ENCODE results near the gene LTB4R. TPM values are rescaled to one million over a fixed set of nuclear protein-coding genes. Genes with fewer than 3 reads are reported as not detected.

The LTB4R gene
- total and polyA plus RNA-seq, 9 of the 15 experiments (the other 6 are each of a cell fraction or from before 2014, with no cell fraction given): 0.38 to 10.5 (median 2.8) TPM

DNA sequence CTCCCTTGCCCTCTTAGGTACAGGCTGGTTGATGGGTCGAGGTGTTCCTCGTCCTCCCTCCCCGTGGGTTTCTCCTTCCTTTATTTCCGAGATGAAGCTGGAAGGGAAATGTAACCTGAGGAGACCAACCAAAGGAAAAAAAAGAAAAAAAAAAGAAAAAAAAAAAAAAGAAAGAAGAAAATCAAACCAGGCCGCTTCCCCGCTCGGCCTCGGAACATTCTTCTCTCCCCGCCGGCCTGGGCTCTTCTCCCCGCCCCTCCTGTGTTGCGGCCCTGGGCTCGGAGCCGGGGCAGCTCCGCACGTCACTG is 55.1 kb downstream of the LTB4R start:
- ChIA-PET POLR2A (interaction anchor here (0.6 to 1.2 kb wide), 3 partner anchors 11 to 27 kb away, joined by 3 to 4 read pairs (median 4); partner anchors contain the start of gene RIPK3), CTCF (ENCODE audit: low intra/inter-chr PET ratio) (no interaction called here)
- no peaks in the 10 kb centered on the region for H3K79me2 ChIP-seq (ENCODE audit: control insufficient read depth, insufficient read depth, low read length)
- peak overlapping the region; percentile 58 for H3K4me2 ChIP-seq (ENCODE audit: insufficient read depth, low read length)
- TF ChIP-seq ZBTB12 (CRISPR knock-in tag; IDR thresholded peaks at IDR 0.05): no peak
- TF ChIP-seq TRIM28 (IDR thresholded peaks at IDR 0.05): no peak
- TF ChIP-seq, protein P1, sequence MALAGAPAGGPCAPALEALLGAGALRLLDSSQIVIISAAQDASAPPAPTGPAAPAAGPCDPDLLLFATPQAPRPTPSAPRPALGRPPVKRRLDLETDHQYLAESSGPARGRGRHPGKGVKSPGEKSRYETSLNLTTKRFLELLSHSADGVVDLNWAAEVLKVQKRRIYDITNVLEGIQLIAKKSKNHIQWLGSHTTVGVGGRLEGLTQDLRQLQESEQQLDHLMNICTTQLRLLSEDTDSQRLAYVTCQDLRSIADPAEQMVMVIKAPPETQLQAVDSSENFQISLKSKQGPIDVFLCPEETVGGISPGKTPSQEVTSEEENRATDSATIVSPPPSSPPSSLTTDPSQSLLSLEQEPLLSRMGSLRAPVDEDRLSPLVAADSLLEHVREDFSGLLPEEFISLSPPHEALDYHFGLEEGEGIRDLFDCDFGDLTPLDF (CRISPR knock-in tag; IDR thresholded peaks at IDR 0.05): no peak
- no peak for TF ChIP-seq SP1 (CRISPR knock-in tag; IDR thresholded peaks at IDR 0.05)
- TF ChIP-seq ZNF184 (CRISPR knock-in tag; IDR thresholded peaks at IDR 0.05): no peak
- no peak for TF ChIP-seq YBX1 (IDR thresholded peaks at IDR 0.05)
- no peak for TF ChIP-seq ZNF41 (CRISPR knock-in tag; conservative IDR thresholded peaks at IDR 0.05)
- TF ChIP-seq CTBP1 (IDR thresholded peaks at IDR 0.05; ENCODE audit: borderline replicate concordance): no peak
- TF ChIP-seq GABPB2 (CRISPR knock-in tag; conservative IDR thresholded peaks at IDR 0.05): no peak
- TF ChIP-seq, protein P2, sequence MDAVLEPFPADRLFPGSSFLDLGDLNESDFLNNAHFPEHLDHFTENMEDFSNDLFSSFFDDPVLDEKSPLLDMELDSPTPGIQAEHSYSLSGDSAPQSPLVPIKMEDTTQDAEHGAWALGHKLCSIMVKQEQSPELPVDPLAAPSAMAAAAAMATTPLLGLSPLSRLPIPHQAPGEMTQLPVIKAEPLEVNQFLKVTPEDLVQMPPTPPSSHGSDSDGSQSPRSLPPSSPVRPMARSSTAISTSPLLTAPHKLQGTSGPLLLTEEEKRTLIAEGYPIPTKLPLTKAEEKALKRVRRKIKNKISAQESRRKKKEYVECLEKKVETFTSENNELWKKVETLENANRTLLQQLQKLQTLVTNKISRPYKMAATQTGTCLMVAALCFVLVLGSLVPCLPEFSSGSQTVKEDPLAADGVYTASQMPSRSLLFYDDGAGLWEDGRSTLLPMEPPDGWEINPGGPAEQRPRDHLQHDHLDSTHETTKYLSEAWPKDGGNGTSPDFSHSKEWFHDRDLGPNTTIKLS (IDR thresholded peaks at IDR 0.05; ENCODE audit: borderline replicate concordance, low read depth): no peak
- no peak for TF ChIP-seq SAFB2 (IDR thresholded peaks at IDR 0.05; ENCODE audit: borderline replicate concordance, low read depth, low read length, severe bottlenecking)
- no peak for TF ChIP-seq NFRKB (IDR thresholded peaks at IDR 0.05; ENCODE audit: low read depth)
- H3K4me3 ChIP-seq: peak overlapping the region; percentile 43
- peak overlapping the region; percentile 55 to 84; a peak in 3 of 4 replicates for H3K9ac ChIP-seq (ENCODE audit: insufficient read depth in 1 of 2, low read depth in 2 of 2, low read length in 2 of 2)
- no peak for FAIRE-seq
- H3K27me3 ChIP-seq (ENCODE audit: control insufficient read depth in 2 of 2, insufficient read depth in 2 of 2, low read length in 2 of 2): no peaks in the 10 kb centered on the region
- H3K36me3 ChIP-seq (ENCODE audit: control insufficient read depth, insufficient read depth, low read length): no peaks in the 10 kb centered on the region
- no TSS peak for BruUV-seq (replicated peaks)
- DNase-seq (ENCODE audit: extremely low read depth in 1 of 4, low spot score in 3 of 4): no peak
- H3K27ac ChIP-seq (ENCODE audit: extremely low read depth, low read depth, low read length): peak overlapping the region; percentile 69
- 0% methylated on average over 1 of the region's 16 CpGs for WGBS (ENCODE audit: insufficient coverage, low coverage, missing lambda C conversion rate)
- H3K9me1 ChIP-seq (ENCODE audit: control insufficient read depth, insufficient read depth, low read length): no peaks in the 10 kb centered on the region
- H2AFZ ChIP-seq (ENCODE audit: low read depth, low read length): peak overlapping the region; percentile 61
- peaks cover 12 to 45% of the 10 kb centered on the region in 2 experiments; a peak in 4 of 5 replicates for H3K4me1 ChIP-seq (replicated peaks in 1 of 2; ENCODE audit: control insufficient read depth in 2 of 2, insufficient read depth in 2 of 2, low read length in 2 of 2)
- no peaks in the 10 kb centered on the region for H3K9me3 ChIP-seq (replicated peaks; ENCODE audit: control insufficient read depth, insufficient read depth, low read depth, low read length)
- ATAC-seq: peak; percentile 65; the same call in 2 of the 3 replicates
- in situ Hi-C loops (cut with MboI): no loop called here
- H4K20me1 ChIP-seq (replicated peaks; ENCODE audit: control insufficient read depth, insufficient read depth, low read length): no peaks in the 10 kb centered on the region
- intact Hi-C loops (cut with micrococcal nuclease): loop anchor here (5.0 kb wide), 1 partner anchor 34 kb away; no protein-coding TSS in a partner anchor

Measured in K562 (cell line).